Activated CD8-positive, alpha-beta T cell treated with anti-CD3 and anti-CD28 coated beads for 36 hours (primary cell): Measurements from ENCODE around the gene AGPAT2. TPM values are rescaled to one million over a fixed set of nuclear protein-coding genes. Genes with fewer than 3 reads are reported as not detected.

Experiments used
- ATAC-seq: fragments of 200-7000 bp; cut with Tn5 transposase; one replicate; pipeline ENCODE4 v1.10.0; 2021; ENCODE audit warnings: mild to moderate bottlenecking, moderate library complexity
- CTCF ChIA-PET: fragments of 350-600 bp; sonication (Branson Sonifier 250); formaldehyde crosslinking; loops from one replicate; lab custom pipeline; 2021; ENCODE audit warnings: antibody characterized with exemption; lab: Charles Lee
- POLR2A ChIA-PET: fragments of 350-600 bp; sonication (Branson Sonifier 250); formaldehyde crosslinking; loops from one replicate; lab custom pipeline; 2021; ENCODE audit warnings: antibody characterized with exemption; lab: Charles Lee
- DNase-seq: peaks from one replicate; pipeline ENCODE4 v3.0.0-alpha.2; 2020
- H3K27ac Mint-ChIP-seq: one replicate; pipeline ENCODE4 v1.8.0; 2021; ENCODE audit warnings: mild to moderate bottlenecking, mixed read lengths
- H3K27me3 Mint-ChIP-seq: one replicate; pipeline ENCODE4 v1.8.0; 2021; ENCODE audit warnings: mixed read lengths
- H3K36me3 Mint-ChIP-seq: one replicate; pipeline ENCODE4 v1.8.0; 2021; ENCODE audit warnings: low read depth, mixed read lengths
- H3K4me1 Mint-ChIP-seq: one replicate; pipeline ENCODE4 v1.8.0; 2021; ENCODE audit warnings: low read depth, mixed read lengths
- H3K4me3 Mint-ChIP-seq: one replicate; pipeline ENCODE4 v1.8.0; 2021; ENCODE audit warnings: mild to moderate bottlenecking, moderate library complexity, mixed read lengths
- H3K9me3 Mint-ChIP-seq: one replicate; pipeline ENCODE4 v1.8.0; 2021; ENCODE audit warnings: mixed read lengths
- intact Hi-C: fragments of 100-400 bp; cut with micrococcal nuclease; formaldehyde crosslinking; loops from one replicate; pipeline ENCODE4 v1.10.0; 2022
- total RNA-seq, 2 experiments: library from RNA; stranded (reverse); gene quantifications; one replicate each; pipeline ENCODE4 v1.2.3, GENCODE V29; 2021
- TF ChIP-seq, protein P1 (sequence below): fragments of 200-600 bp; IDR thresholded peaks from one replicate; pipeline ENCODE4 v1.8.0; 2022; ENCODE audit warnings: antibody characterized with exemption, mild to moderate bottlenecking

Gene AGPAT2
- total RNA-seq, 2 experiments from 2014 or later = 11.3 to 11.8 TPM

DNA sequence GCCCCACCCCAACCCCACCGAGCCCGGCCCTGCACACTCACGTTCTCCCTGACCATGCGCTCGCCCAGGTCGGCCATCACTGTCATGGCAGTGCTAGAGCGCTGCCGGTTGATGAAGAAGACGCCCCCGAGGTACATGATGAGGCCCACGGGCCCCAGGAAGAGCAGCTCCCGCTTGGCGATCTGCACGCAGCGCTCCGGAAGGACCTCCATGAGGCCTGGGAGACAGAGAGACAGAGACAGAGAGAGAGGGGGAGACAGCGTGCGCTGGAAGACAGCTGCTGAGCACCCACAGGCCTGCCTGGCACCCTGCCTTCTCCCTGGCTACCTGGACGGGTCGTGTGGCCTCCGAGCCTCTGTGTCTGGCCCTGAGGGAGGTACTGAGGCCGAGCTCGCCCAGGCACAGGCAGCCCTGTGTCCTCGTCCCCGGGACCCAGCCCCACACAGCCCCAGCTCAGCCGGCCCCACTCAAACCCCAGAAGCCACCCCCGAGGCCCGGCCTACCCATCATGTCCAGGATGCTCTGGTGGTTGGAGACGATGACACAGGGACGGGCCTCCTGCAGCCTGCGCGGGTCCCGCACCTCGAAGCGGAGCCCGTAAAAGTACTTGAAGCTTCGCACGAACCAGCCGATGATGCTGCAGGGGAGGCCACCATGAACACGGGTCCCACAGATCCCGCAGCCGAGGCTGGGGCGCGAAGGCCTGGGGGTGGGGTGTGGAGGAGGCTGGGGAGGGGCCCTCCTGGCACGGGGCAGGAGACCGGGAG, 10.2 kb downstream of the AGPAT2 start:
- intact Hi-C loops = no loop called here
- CTCF ChIA-PET = interaction anchor here (0.7 to 1.5 kb wide), 3 partner anchors 9 to 153 kb away, joined by 3 read pairs; no protein-coding TSS in a partner anchor
- H3K27me3 Mint-ChIP-seq = no peaks in the 10 kb centered on the region
- H3K4me1 Mint-ChIP-seq = no peaks in the 10 kb centered on the region
- TF ChIP-seq, protein P1, sequence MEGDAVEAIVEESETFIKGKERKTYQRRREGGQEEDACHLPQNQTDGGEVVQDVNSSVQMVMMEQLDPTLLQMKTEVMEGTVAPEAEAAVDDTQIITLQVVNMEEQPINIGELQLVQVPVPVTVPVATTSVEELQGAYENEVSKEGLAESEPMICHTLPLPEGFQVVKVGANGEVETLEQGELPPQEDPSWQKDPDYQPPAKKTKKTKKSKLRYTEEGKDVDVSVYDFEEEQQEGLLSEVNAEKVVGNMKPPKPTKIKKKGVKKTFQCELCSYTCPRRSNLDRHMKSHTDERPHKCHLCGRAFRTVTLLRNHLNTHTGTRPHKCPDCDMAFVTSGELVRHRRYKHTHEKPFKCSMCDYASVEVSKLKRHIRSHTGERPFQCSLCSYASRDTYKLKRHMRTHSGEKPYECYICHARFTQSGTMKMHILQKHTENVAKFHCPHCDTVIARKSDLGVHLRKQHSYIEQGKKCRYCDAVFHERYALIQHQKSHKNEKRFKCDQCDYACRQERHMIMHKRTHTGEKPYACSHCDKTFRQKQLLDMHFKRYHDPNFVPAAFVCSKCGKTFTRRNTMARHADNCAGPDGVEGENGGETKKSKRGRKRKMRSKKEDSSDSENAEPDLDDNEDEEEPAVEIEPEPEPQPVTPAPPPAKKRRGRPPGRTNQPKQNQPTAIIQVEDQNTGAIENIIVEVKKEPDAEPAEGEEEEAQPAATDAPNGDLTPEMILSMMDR = no peak
- DNase-seq (no peak), ATAC-seq (no peak)
- no peak overlapping the region for H3K4me3 Mint-ChIP-seq
- no peaks in the 10 kb centered on the region for H3K36me3 Mint-ChIP-seq
- POLR2A ChIA-PET = no interaction called here
- H3K27ac Mint-ChIP-seq = no peak overlapping the region
- H3K9me3 Mint-ChIP-seq = no peaks in the 10 kb centered on the region

DNA sequence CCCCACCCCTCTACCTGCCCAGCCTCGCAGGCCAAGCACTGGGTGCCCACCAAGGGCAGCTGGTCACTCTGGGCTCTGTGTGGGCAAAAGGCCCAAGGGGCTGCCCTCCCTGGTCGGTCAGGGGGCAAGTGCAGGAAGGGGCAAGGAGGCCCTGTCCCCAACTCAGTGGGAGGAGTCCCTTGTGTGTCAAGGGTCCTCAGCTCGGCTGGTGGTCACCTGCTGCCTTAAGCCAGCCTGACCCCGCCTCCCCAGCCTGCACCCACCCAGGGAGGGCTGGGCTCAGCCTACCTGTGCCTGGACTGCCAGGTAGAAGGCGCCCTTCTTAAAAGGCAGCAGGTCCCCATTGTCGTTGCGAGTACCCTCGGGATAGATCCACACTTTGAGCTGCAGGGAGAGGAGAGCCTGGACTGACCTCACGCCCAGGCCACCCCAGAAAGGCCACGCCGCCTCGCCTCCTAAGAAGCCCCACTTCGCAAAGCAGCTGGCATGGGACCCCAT, 10.9 kb downstream of the AGPAT2 start:
- Mint-ChIP-seq H3K27ac (no peak overlapping the region), H3K36me3 (no peaks in the 10 kb centered on the region), H3K9me3 (no peaks in the 10 kb centered on the region), H3K4me3 (no peak overlapping the region), H3K4me1 (no peaks in the 10 kb centered on the region), H3K27me3 (no peaks in the 10 kb centered on the region)
- intact Hi-C loops = no loop called here
- CTCF ChIA-PET = interaction anchor here (1.1 to 1.5 kb wide), 2 partner anchors 9 to 17 kb away, joined by 3 read pairs; no protein-coding TSS in a partner anchor
- no peak for ATAC-seq
- DNase-seq = no peak
- POLR2A ChIA-PET = interaction anchor here (0.9 to 2.6 kb wide), 2 partner anchors 9 to 51 kb away, joined by 3 to 6 read pairs; no protein-coding TSS in a partner anchor
- TF ChIP-seq, protein P1 = no peak

DNA sequence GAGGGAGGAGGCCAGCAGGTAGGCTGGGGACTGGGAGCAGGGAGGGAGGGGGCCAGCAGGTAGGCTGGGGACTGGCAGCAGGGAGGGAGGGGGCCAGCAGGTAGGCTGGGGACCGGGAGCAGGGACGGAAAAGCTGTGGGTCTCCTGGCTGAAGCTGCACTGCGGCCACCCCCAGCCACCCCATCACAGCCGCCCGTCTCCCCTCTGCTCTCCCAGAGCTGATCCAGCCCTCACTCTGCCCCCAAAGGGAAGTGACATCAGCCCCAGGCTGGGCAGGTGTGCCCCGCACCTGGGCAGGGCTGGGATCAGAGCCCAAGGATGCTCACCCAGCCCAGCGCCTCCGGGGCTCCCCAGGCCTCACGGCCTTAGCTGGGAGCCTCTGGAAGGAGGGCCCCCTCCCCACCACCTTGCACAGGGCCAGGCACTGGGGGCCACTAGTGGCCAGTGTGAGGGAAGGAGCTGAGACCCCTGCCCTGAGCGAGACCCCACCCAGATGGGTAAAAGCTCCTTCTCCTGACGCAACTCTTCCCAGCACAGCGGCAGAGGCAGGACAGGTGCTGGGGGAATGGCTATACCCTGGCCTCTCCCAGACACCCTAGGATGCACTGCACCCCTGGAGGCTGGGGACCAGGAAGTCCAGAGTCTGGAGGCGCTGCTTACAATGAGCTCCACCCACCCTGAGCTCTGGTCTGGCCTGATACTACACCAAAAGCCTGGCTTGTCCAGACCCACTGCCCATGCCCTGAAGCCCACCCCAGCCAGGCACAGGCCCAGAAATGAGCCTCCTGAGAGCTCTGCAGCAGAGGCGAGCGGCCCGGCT, 11.6 kb downstream of the AGPAT2 start:
- ATAC-seq (no peak), DNase-seq (no peak)
- Mint-ChIP-seq H3K9me3 (no peaks in the 10 kb centered on the region), H3K27me3 (no peaks in the 10 kb centered on the region), H3K36me3 (no peaks in the 10 kb centered on the region), H3K4me1 (no peaks in the 10 kb centered on the region), H3K27ac (no peak overlapping the region), H3K4me3 (no peak overlapping the region)
- CTCF ChIA-PET = interaction anchor here (1.1 to 1.5 kb wide), 2 partner anchors 8 to 18 kb away, joined by 3 read pairs; no protein-coding TSS in a partner anchor
- intact Hi-C loops = no loop called here
- TF ChIP-seq, protein P1 = no peak
- POLR2A ChIA-PET = interaction anchor here (0.9 to 2.6 kb wide), 2 partner anchors 9 to 51 kb away, joined by 3 to 6 read pairs; no protein-coding TSS in a partner anchor

DNA sequence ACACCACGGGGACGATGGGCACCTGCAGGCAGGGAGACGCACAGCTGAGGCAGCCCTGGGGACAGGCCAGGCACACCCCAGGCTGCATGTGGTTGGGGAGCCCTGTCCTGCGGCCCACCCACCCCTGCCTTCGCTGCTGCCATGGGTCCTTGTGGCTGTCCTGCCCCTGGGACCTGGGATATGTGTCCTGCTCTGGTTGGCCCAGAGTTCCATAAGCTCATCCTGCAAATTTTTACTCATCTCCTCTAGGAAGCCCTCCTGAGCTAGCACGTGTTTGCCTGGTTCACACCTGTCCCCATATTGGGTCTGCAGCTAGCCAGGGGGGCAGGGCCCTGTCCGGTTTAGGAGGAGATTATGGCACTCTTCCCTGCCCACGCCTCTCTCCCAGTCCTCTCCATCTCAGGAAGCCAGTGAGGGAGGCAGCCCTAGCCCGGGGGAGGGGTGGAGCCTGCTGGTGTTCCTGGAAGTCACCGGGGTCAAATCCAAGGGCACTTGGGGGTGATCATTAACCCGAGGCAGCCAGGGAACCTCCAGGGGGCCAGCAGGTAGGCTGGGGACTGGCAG, 12.4 kb downstream of the AGPAT2 start:
- Mint-ChIP-seq H3K36me3 (no peaks in the 10 kb centered on the region), H3K27ac (no peak overlapping the region), H3K27me3 (no peaks in the 10 kb centered on the region), H3K4me1 (no peaks in the 10 kb centered on the region), H3K9me3 (no peaks in the 10 kb centered on the region), H3K4me3 (no peak overlapping the region)
- POLR2A ChIA-PET = interaction anchor here (2.6 kb wide), 1 partner anchor 52 kb away, joined by 6 read pairs; no protein-coding TSS in a partner anchor
- intact Hi-C loops = no loop called here
- CTCF ChIA-PET = interaction anchor here (1.0 to 1.1 kb wide), 2 partner anchors 9 to 11 kb away, joined by 3 to 4 read pairs; no protein-coding TSS in a partner anchor
- TF ChIP-seq, protein P1 = no peak
- ATAC-seq = no peak
- DNase-seq = no peak
